H9 (cell line): ENCODE data around the gene TTC7B. TPM values are rescaled to one million over a fixed set of nuclear protein-coding genes. Genes with fewer than 3 reads are reported as not detected.

ENCODE experiments used
- DNase-seq: peaks from one replicate; pipeline ENCODE4 v3.0.0-alpha.2; 2017
- H2AFZ ChIP-seq: one replicate; pipeline ENCODE4 v1.6.1; 2013; ENCODE audit warnings: mild to moderate bottlenecking, low read length, control low read depth, moderate library complexity
- H2AK5ac ChIP-seq: 2 replicates; pipeline ENCODE4 v1.6.1; 2013; ENCODE audit warnings: low read length, control low read depth, mixed read lengths; ENCODE audit not compliant: insufficient read length
- H2BK120ac ChIP-seq: one replicate; pipeline ENCODE4 v1.6.1; 2013; ENCODE audit warnings: low read depth, mild to moderate bottlenecking, low read length, control low read depth, inconsistent platforms; ENCODE audit not compliant: poor library complexity, severe bottlenecking
- H2BK12ac ChIP-seq: 2 replicates; pipeline ENCODE4 v1.6.1; 2013; ENCODE audit warnings: low read length, control low read depth, mixed read lengths, low read depth; ENCODE audit not compliant: insufficient read length
- H2BK15ac ChIP-seq: 2 replicates; pipeline ENCODE4 v1.6.1; 2013; ENCODE audit warnings: low read depth, low read length, control low read depth
- H2BK20ac ChIP-seq: one replicate; pipeline ENCODE4 v1.6.1; 2013; ENCODE audit warnings: low read depth, mild to moderate bottlenecking, low read length, control low read depth, inconsistent platforms; ENCODE audit not compliant: poor library complexity, severe bottlenecking
- H2BK5ac ChIP-seq: 2 replicates; pipeline ENCODE4 v1.6.1; 2013; ENCODE audit warnings: low read length, control low read depth, mixed read lengths; ENCODE audit not compliant: insufficient read length
- H3K14ac ChIP-seq: 2 replicates; pipeline ENCODE4 v1.6.1; 2013; ENCODE audit warnings: low read length, control low read depth; ENCODE audit not compliant: insufficient read depth
- H3K18ac ChIP-seq: 2 replicates; pipeline ENCODE4 v1.6.1; 2013; ENCODE audit warnings: low read depth, mild to moderate bottlenecking, mixed read lengths, low read length, control low read depth; ENCODE audit not compliant: insufficient read length
- H3K23ac ChIP-seq: 2 replicates; pipeline ENCODE4 v1.6.1; 2013; ENCODE audit warnings: low read length, control low read depth, mixed read lengths, low read depth; ENCODE audit not compliant: insufficient read length
- H3K23me2 ChIP-seq: 2 replicates; pipeline ENCODE4 v1.6.1; 2013; ENCODE audit warnings: low read depth, mild to moderate bottlenecking, mixed read lengths, low read length, control low read depth; ENCODE audit not compliant: insufficient read length, poor library complexity, severe bottlenecking
- H3K27ac ChIP-seq: 2 replicates; pipeline ENCODE4 v1.5.1; 2013; ENCODE audit warnings: low read length, control low read depth, mixed read lengths, low read depth; ENCODE audit not compliant: insufficient read length
- H3K27me3 ChIP-seq: 2 replicates; pipeline ENCODE4 v1.6.1; 2013; ENCODE audit warnings: low read length, control low read depth, inconsistent platforms; ENCODE audit not compliant: insufficient read depth
- H3K4ac ChIP-seq: 2 replicates; pipeline ENCODE4 v1.6.1; 2013; ENCODE audit warnings: low read depth, mild to moderate bottlenecking, control low read depth, inconsistent platforms, low read length, moderate library complexity
- H3K4me1 ChIP-seq: 2 replicates; pipeline ENCODE4 v1.6.1; 2013; ENCODE audit warnings: low read length, control low read depth, inconsistent platforms; ENCODE audit not compliant: insufficient read depth
- H3K4me2 ChIP-seq: 2 replicates; pipeline ENCODE4 v1.6.1; 2013; ENCODE audit warnings: low read length, control low read depth, mixed read lengths; ENCODE audit not compliant: insufficient read length, insufficient read depth
- H3K56ac ChIP-seq: 2 replicates; pipeline ENCODE4 v1.6.1; 2013; ENCODE audit warnings: low read depth, mild to moderate bottlenecking, mixed read lengths, low read length, control low read depth; ENCODE audit not compliant: insufficient read length
- H3K79me1 ChIP-seq: 2 replicates; pipeline ENCODE4 v1.6.1; 2013; ENCODE audit warnings: low read depth, mild to moderate bottlenecking, moderate library complexity, low read length, control low read depth, inconsistent platforms; ENCODE audit not compliant: insufficient read depth, poor library complexity, severe bottlenecking
- H3K79me2 ChIP-seq: 2 replicates; pipeline ENCODE4 v1.6.1; 2013; ENCODE audit warnings: low read length, control low read depth, inconsistent platforms; ENCODE audit not compliant: insufficient read depth
- H3K9ac ChIP-seq: 2 replicates; pipeline ENCODE4 v1.6.1; 2013; ENCODE audit warnings: low read length, control low read depth, mixed read lengths; ENCODE audit not compliant: insufficient read length; ENCODE audit errors: extremely low read depth
- H3K9me3 ChIP-seq: one replicate; pipeline ENCODE4 v1.6.1; 2013; ENCODE audit warnings: low read depth, low read length, inconsistent platforms; ENCODE audit not compliant: control insufficient read depth
- H3T11ph ChIP-seq: one replicate; pipeline ENCODE4 v1.6.1; 2013; ENCODE audit warnings: mild to moderate bottlenecking, low read length, control low read depth, inconsistent platforms
- H4K20me1 ChIP-seq: one replicate; pipeline ENCODE4 v1.6.1; 2013; ENCODE audit not compliant: control insufficient read depth, insufficient read length, insufficient read depth
- H4K5ac ChIP-seq: 2 replicates; pipeline ENCODE4 v1.6.1; 2013; ENCODE audit warnings: low read depth, mild to moderate bottlenecking, mixed read lengths, low read length, control low read depth; ENCODE audit not compliant: insufficient read length
- H4K8ac ChIP-seq: replicated peaks from 2 replicates; pipeline ENCODE4 v1.6.1; 2013; ENCODE audit warnings: low read length, control low read depth, mixed read lengths, low read depth; ENCODE audit not compliant: insufficient read length
- H4K91ac ChIP-seq: 2 replicates; pipeline ENCODE4 v1.6.1; 2013; ENCODE audit warnings: low read depth, mild to moderate bottlenecking, moderate library complexity, mixed read lengths, low read length, control low read depth; ENCODE audit not compliant: insufficient read length
- H3K27ac Mint-ChIP-seq, 3 experiments: 2 replicates in 2 of 3; 3 replicates in 1 of 3; pipeline ENCODE4 v1.8.0; 2020 to 2021; ENCODE audit warnings: mixed read lengths in 3 of 3, mild to moderate bottlenecking in 1 of 3, moderate library complexity in 1 of 3
- H3K27me3 Mint-ChIP-seq: 2 replicates; pipeline ENCODE4 v1.8.0; 2021; ENCODE audit warnings: low read depth, mild to moderate bottlenecking, moderate library complexity, mixed read lengths
- H3K36me3 Mint-ChIP-seq, 3 experiments: 2 replicates in 2 of 3; 3 replicates in 1 of 3; pipeline ENCODE4 v1.8.0; 2020 to 2021; ENCODE audit warnings: low read depth in 3 of 3, mixed read lengths in 3 of 3; ENCODE audit not compliant: insufficient read depth in 1 of 3
- H3K4me1 Mint-ChIP-seq, 2 experiments: 2 replicates each; pipeline ENCODE4 v1.8.0; 2020; ENCODE audit warnings: mixed read lengths in 2 of 2
- H3K4me3 Mint-ChIP-seq, 2 experiments: 2 replicates in 1 of 2; 3 replicates in 1 of 2; pipeline ENCODE4 v1.8.0; 2020 to 2021; ENCODE audit warnings: mild to moderate bottlenecking in 2 of 2, mixed read lengths in 2 of 2, moderate library complexity in 1 of 2
- H3K9me3 Mint-ChIP-seq, 2 experiments: 2 replicates in 1 of 2; 3 replicates in 1 of 2; pipeline ENCODE4 v1.8.0; 2020; ENCODE audit warnings: mild to moderate bottlenecking in 2 of 2, mixed read lengths in 2 of 2, moderate library complexity in 1 of 2
- WGBS: extraction: QIAGEN DNeasy Blood & Tissue Kit; methylation state at CpG from one replicate; pipeline ENCODE4 v1.1.7; 2013; ENCODE audit warnings: missing lambda C conversion rate, low lambda C conversion rate, mixed read lengths; ENCODE audit not compliant: insufficient read length; ENCODE audit errors: extremely low coverage; 5-methylcytosine and 5-hydroxymethylcytosine counted together
- total RNA-seq: library from RNA; stranded (reverse); gene quantifications from 2 replicates; pipeline ENCODE4 v1.2.1, GENCODE V29; 2021
- TF ChIP-seq, protein P1 (sequence below): fragments of 200-600 bp; sonication (generic); conservative IDR thresholded peaks from 3 replicates; pipeline ENCODE4 v1.8.0; 2021; ENCODE audit warnings: antibody characterized with exemption, mild to moderate bottlenecking

The TTC7B gene
- total RNA-seq, 1 experiment from 2014 or later = 33.7 TPM

DNA sequence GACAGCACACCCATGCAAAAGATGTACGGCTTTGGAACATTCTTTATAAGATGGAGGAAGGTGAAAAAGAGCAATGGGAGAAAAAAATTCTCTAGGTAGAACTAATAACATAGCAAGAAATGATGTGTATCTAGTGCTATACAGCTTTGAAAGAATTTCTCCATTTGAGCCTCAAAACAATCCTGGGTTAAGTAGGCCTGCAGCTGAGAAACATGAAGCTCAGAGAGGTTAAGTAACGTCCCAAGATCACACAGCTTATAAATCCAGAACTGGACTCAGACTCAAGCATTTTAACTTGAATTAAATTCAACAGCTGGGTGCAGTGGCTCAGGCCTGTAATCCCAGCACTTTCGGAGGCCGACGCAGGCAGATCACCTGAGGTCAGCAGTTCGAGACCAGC lies 32.9 kb downstream of the TTC7B start:
- no peak overlapping the region for H3K4me2 ChIP-seq
- no peak overlapping the region for H2AK5ac ChIP-seq
- no peak overlapping the region for H3K56ac ChIP-seq
- H4K5ac ChIP-seq = no peak overlapping the region
- no peaks in the 10 kb centered on the region for H3K79me1 ChIP-seq
- H3K79me2 ChIP-seq = no peaks in the 10 kb centered on the region
- no peak overlapping the region for H3K4ac ChIP-seq
- no CpG with 5 or more reads among the region's 6 CpGs for WGBS
- Mint-ChIP-seq H3K4me3 (no peak overlapping the region), H3K27me3 (no peaks in the 10 kb centered on the region), H3K36me3 (peaks cover 1 to 14% (median 10%) of the 10 kb centered on the region in 3 experiments; a peak in 5 of 7 replicates), H3K9me3 (no peaks in the 10 kb centered on the region), H3K4me1 (peaks cover 0 to 2% of the 10 kb centered on the region in 2 experiments; a peak in 2 of 4 replicates), H3K27ac (no peak overlapping the region)
- no peak overlapping the region for H3K18ac ChIP-seq
- no peaks in the 10 kb centered on the region for H3K23me2 ChIP-seq
- no peak overlapping the region for H3K23ac ChIP-seq
- no peak overlapping the region for H4K8ac ChIP-seq
- H2AFZ ChIP-seq = no peak overlapping the region
- H3K9ac ChIP-seq = no peak overlapping the region
- H3K14ac ChIP-seq = no peak overlapping the region
- no peak for DNase-seq
- H3K27ac ChIP-seq = no peak overlapping the region
- H3T11ph ChIP-seq = no peak overlapping the region
- no peak overlapping the region for H2BK12ac ChIP-seq
- no peaks in the 10 kb centered on the region for H3K4me1 ChIP-seq
- no peaks in the 10 kb centered on the region for H3K9me3 ChIP-seq
- no peak overlapping the region for H2BK5ac ChIP-seq
- no peak overlapping the region for H2BK120ac ChIP-seq
- H2BK15ac ChIP-seq = no peak overlapping the region
- TF ChIP-seq, protein P1, sequence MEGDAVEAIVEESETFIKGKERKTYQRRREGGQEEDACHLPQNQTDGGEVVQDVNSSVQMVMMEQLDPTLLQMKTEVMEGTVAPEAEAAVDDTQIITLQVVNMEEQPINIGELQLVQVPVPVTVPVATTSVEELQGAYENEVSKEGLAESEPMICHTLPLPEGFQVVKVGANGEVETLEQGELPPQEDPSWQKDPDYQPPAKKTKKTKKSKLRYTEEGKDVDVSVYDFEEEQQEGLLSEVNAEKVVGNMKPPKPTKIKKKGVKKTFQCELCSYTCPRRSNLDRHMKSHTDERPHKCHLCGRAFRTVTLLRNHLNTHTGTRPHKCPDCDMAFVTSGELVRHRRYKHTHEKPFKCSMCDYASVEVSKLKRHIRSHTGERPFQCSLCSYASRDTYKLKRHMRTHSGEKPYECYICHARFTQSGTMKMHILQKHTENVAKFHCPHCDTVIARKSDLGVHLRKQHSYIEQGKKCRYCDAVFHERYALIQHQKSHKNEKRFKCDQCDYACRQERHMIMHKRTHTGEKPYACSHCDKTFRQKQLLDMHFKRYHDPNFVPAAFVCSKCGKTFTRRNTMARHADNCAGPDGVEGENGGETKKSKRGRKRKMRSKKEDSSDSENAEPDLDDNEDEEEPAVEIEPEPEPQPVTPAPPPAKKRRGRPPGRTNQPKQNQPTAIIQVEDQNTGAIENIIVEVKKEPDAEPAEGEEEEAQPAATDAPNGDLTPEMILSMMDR = no peak
- H2BK20ac ChIP-seq = no peak overlapping the region
- H3K27me3 ChIP-seq = no peaks in the 10 kb centered on the region
- no peaks in the 10 kb centered on the region for H4K20me1 ChIP-seq
- H4K91ac ChIP-seq = no peak overlapping the region
